Large intestine (tissue), 3 donors: ENCODE measurements around the gene SLC6A4. TPM values are rescaled to one million over a fixed set of nuclear protein-coding genes. Genes with fewer than 3 reads are reported as not detected.
"Not testable (repeated sequence)": the region's sequence is repeated elsewhere in the genome, so short reads cannot be mapped to it uniquely, and the experiment has no call there.

Source experiments
- DNase-seq, 2 donors: peaks; one replicate each; pipeline versions ENCODE4 v3.0.0 to v3.0.0-alpha.2; 2013
- H3K27ac ChIP-seq: one replicate; pipeline ENCODE4 v1.5.1; 2013; ENCODE audit warnings: low read length
- H3K27me3 ChIP-seq: 2 replicates; pipeline ENCODE4 v1.6.1; 2013; ENCODE audit warnings: low read length; ENCODE audit not compliant: control insufficient read depth, insufficient read depth
- H3K36me3 ChIP-seq: 2 replicates; pipeline ENCODE4 v1.6.1; 2013; ENCODE audit warnings: low read length; ENCODE audit not compliant: control insufficient read depth, insufficient read depth
- H3K4me1 ChIP-seq: one replicate; pipeline ENCODE4 v1.6.1; 2013; ENCODE audit warnings: low read length; ENCODE audit not compliant: control insufficient read depth, insufficient read depth
- H3K4me3 ChIP-seq: one replicate; pipeline ENCODE4 v1.5.1; 2013; ENCODE audit warnings: low read length
- H3K9me3 ChIP-seq: one replicate; pipeline ENCODE4 v1.6.1; 2013; ENCODE audit warnings: mild to moderate bottlenecking, low read depth, low read length, moderate library complexity; ENCODE audit not compliant: control insufficient read depth
- WGBS: methylation state at CpG from one replicate; pipeline ENCODE4 v1.1.5; 2013; ENCODE audit warnings: low lambda C conversion rate; ENCODE audit not compliant: insufficient coverage; 5-methylcytosine and 5-hydroxymethylcytosine counted together
- polyA plus RNA-seq: library from polyadenylated mRNA; unstranded; fragments of 120-200 nt; gene quantifications from one replicate; pipeline ENCODE4 v1.2.1, GENCODE V29; 2013

The SLC6A4 gene
- polyA plus RNA-seq, 1 donor: 30.1 TPM

DNA sequence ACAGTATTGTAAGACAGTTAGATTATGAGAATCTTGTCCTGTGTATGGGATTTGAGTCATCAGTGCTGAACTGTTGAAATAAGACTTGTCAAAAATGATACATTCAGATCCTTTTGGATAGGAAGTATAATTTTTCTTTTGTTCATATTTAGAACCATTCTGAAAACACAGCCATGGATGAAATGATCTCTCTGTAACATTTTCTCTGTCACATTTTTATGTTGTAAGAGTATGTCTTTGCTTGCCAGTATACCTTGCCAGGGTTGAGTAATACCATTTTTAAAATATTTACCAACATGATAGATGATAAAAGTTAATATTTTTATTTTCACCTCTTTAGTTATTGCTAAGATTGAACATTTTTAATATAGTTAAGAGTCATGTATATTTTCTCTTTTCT is 73.9 kb downstream of the SLC6A4 start:
- Histone ChIP-seq H3K27ac (no peak overlapping the region), H3K36me3 (peaks cover 5% of the 10 kb centered on the region), H3K4me3 (no peak overlapping the region), H3K4me1 (no peaks in the 10 kb centered on the region), H3K27me3 (no peaks in the 10 kb centered on the region), H3K9me3 (peaks cover 6% of the 10 kb centered on the region)
- no peak for DNase-seq

DNA sequence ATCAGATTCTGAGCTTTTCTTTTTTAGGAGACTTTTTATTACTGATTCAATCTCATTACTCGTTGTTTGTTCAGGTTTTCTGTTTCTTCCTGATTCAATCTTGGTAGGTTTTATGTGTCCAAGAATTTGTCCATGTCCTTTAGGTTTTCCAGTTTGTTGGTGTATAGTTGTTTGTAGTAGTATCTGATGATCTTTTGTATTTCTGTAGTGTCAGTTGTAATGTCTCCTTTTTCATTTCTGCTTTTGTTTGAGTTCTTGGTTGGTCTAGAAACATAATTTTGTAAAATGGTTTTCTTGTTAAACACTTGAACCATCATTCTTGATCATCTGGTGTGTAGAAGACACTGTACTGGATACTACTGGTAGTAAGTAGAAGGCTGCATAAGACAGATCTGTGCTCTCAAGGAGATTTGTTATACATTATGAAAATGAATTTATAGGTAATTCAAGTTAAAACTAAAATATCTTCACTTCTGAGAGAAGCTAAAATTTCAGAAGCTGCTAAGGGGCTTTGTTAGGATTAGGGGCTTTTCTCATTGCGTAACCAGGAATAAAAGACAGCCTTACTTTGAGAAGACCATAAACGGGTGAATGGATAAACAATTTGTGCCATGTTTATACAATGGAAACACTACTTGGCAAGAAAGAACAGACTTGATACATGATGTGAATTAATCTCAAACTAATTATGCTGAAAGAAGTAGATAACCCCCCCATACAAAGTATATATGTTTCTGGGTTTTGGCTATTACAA is 74.9 kb downstream of the SLC6A4 start:
- Histone ChIP-seq H3K36me3 (peaks cover 5% of the 10 kb centered on the region), H3K9me3 (peaks cover 6% of the 10 kb centered on the region), H3K4me3 (no peak overlapping the region), H3K27me3 (no peaks in the 10 kb centered on the region), H3K27ac (no peak overlapping the region), H3K4me1 (no peaks in the 10 kb centered on the region)
- WGBS: no CpG with 5 or more reads among the region's 3 CpGs
- no peak for DNase-seq

DNA sequence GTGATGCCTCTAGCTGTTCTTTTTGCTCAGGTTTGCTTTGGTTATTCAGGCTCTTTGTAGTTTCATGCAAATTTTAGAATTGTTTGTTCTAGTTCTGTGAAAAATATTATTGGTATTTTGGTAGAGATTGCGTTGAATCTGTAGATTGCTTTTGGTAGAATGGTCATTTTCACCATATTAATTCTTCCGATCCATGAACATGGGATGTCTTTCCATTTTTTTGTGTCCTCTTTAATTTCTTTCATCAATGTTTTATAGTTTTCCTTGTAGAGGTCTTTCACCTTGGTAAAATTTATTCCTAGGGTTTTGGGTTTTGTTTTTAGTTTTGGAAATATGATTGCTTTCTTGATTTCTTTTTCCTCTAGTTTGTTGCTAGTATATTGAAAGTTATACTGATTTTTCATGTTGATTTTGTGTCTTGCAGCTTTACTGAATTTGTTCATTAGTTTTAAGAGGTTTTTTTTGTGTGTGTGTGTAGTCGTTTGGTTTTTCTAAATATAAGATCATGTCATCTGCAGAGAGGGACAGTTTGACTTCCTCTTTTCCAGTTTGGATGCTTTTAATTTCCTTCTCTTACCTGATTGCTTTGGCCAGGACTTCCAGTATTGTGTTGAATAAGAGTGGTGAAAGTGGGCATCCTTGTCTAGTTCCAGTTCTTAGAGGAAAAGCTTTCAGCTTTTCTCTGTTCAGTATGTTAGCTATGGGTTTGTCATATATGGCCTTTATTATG is 76.4 kb downstream of the SLC6A4 start:
- no CpG with 5 or more reads among the region's 3 CpGs for WGBS
- Histone ChIP-seq H3K9me3 (peaks cover 6% of the 10 kb centered on the region), H3K27me3 (no peaks in the 10 kb centered on the region), H3K36me3 (peaks cover 5% of the 10 kb centered on the region), H3K4me3 (no peak overlapping the region), H3K27ac (no peak overlapping the region), H3K4me1 (no peaks in the 10 kb centered on the region)
- no peak for DNase-seq

DNA sequence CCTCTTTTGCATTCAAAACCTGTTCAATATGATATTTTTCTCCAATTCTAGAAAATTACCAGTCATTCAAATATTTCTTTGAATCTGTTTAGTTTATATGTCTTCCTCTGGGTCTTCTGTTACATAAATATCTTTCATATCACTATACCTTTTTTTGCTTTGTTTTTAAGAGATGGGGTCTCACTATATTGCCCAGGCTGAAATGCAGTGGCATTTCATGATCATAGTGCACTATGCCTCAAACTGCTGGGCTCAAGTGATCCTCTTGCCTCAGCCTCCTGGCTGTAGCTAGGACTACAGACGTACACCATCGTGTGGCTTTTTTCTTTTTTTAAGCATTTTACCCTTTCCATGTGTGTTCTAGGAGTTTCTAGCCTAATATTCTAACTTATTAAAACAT is 80.1 kb downstream of the SLC6A4 start:
- Histone ChIP-seq H3K27me3 (no peaks in the 10 kb centered on the region), H3K4me1 (no peaks in the 10 kb centered on the region), H3K4me3 (no peak overlapping the region), H3K9me3 (peaks cover 6% of the 10 kb centered on the region), H3K36me3 (peaks cover 5% of the 10 kb centered on the region), H3K27ac (no peak overlapping the region)
- DNase-seq: no peak
- WGBS: 100% methylated on average over 1 of the region's 2 CpGs

DNA sequence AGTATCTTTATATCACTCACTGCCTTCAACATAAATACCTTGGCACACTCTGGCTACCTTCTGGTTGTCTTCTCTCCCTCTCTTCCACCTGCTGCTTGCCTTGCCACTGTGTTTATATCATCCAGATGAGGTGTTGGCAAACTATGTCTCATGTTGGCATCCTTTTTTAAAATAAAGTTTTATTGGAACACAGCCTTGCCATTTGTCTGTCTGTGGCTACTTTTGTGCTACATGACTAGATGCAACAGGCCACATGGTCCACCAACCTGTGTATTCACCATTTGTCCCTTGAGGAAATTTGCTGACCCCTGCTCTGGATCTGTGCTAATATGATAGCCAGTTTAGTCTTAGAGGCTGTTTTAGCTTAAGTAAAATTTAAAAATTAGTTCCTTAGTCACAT is 82.0 kb downstream of the SLC6A4 start:
- H3K27me3 ChIP-seq: no peaks in the 10 kb centered on the region
- no peaks in the 10 kb centered on the region for H3K4me1 ChIP-seq
- peaks cover 2% of the 10 kb centered on the region for H3K36me3 ChIP-seq
- DNase-seq: no peak
- H3K27ac ChIP-seq: no peak overlapping the region
- no peak overlapping the region for H3K4me3 ChIP-seq
- peaks cover 2% of the 10 kb centered on the region for H3K9me3 ChIP-seq

DNA sequence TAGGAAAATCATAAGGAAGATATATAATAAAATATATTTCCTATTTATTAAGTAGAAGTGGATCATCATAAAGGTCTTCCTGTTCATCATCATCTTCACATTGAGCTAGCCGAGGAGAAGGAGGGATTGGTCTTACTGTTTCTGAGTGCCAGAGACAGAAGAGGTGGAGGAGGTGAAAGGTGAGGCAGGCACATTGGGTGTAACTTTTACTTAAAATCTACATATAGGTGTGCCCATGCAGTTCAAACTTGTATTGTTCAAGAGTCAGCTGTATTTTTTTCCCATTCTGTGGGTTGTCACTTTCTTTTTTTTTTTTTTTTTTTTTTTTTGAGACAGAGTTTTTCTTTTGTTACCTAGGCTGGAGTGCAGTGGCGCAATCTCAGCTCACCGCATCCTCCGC is 84.0 kb downstream of the SLC6A4 start:
- Histone ChIP-seq H3K36me3 (no peaks in the 10 kb centered on the region), H3K4me3 (no peak overlapping the region), H3K9me3 (no peaks in the 10 kb centered on the region), H3K27me3 (no peaks in the 10 kb centered on the region), H3K27ac (no peak overlapping the region), H3K4me1 (no peaks in the 10 kb centered on the region)
- no peak for DNase-seq
- WGBS: no CpG with 5 or more reads among the region's 4 CpGs

DNA sequence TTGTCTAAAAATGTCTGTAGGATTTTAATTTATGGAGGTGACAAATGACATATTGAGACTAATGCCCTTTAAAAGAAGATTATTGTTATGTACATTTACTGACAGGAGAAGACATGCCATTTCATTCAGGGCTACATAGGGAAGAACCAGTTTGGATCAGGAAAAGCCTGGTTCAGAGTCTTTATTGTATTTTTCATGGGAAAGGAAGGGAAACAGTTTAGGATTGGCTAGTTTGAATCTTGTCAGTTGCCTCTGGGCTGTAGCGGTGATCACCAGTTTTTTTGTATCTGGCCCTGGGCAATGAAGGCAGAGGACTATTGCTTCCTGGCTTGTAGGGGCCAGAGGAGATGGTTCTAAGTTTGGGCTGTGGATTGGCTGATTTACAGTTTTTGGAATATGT is 87.1 kb downstream of the SLC6A4 start:
- no CpG with 5 or more reads among the region's 1 CpG for WGBS

DNA sequence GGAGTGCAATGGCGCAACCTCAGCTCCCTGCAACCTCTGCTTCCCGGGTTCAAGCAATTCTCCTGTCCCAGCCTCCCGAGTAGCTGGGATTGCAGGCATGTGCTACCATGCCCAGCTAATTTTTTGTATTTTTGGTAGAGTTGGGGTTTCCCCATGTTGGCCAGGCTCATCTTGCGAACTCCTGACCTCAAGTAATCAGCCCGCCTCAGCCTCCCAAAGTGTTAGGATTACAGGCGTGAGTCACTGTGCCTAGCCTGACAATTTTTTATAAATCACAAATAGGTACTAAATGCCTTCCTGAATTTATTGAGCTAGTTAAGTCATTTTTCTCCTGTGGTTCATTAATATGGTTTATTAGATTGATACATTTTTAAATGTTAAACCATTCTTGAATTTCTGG is 87.6 kb downstream of the SLC6A4 start:
- not testable (repeated sequence) for H3K4me3 ChIP-seq, DNase-seq, H3K4me1 ChIP-seq, H3K9me3 ChIP-seq, H3K36me3 ChIP-seq, H3K27me3 ChIP-seq, H3K27ac ChIP-seq
- no CpG with 5 or more reads among the region's 6 CpGs for WGBS

More for the DNA sequence above, 87.1 kb downstream of the SLC6A4 start:
- Histone ChIP-seq H3K27me3 (no peaks in the 10 kb centered on the region), H3K36me3 (no peaks in the 10 kb centered on the region), H3K4me3 (no peak overlapping the region), H3K27ac (no peak overlapping the region), H3K4me1 (no peaks in the 10 kb centered on the region), H3K9me3 (no peaks in the 10 kb centered on the region)
- no peak for DNase-seq

Other genes starting within 250 kb of the SLC6A4 start
- 28.3 TPM for gene NSRP1, start 118.9 kb downstream of the SLC6A4 start, polyA plus RNA-seq
- gene BLMH, start 56.2 kb upstream of the SLC6A4 start, polyA plus RNA-seq: 50.1 TPM
- 43.9 TPM for gene TMIGD1, start 98.4 kb upstream of the SLC6A4 start, polyA plus RNA-seq
- 51.7 TPM for gene CPD, start 143.2 kb upstream of the SLC6A4 start, polyA plus RNA-seq
- 44.1 TPM for gene GOSR1, start 241.7 kb upstream of the SLC6A4 start, polyA plus RNA-seq